Lower leg skin (tissue), 3 donors: ENCODE measurements around the gene RNH1.

ENCODE experiments used
- CTCF ChIP-seq, 3 donors: fragments of 450-650 bp; IDR thresholded peaks; one replicate each; pipeline ENCODE4 v1.5.1; 2016; ENCODE audit warnings: antibody characterized with exemption in 3 of 3, mild to moderate bottlenecking in 3 of 3, moderate library complexity in 2 of 3
- POLR2A ChIP-seq, 2 donors: fragments of 450-650 bp; IDR thresholded peaks; one replicate each; pipeline ENCODE4 v1.6.1; 2016 to 2017; ENCODE audit warnings: antibody characterized with exemption in 2 of 2, mild to moderate bottlenecking in 1 of 2, moderate library complexity in 1 of 2

DNA sequence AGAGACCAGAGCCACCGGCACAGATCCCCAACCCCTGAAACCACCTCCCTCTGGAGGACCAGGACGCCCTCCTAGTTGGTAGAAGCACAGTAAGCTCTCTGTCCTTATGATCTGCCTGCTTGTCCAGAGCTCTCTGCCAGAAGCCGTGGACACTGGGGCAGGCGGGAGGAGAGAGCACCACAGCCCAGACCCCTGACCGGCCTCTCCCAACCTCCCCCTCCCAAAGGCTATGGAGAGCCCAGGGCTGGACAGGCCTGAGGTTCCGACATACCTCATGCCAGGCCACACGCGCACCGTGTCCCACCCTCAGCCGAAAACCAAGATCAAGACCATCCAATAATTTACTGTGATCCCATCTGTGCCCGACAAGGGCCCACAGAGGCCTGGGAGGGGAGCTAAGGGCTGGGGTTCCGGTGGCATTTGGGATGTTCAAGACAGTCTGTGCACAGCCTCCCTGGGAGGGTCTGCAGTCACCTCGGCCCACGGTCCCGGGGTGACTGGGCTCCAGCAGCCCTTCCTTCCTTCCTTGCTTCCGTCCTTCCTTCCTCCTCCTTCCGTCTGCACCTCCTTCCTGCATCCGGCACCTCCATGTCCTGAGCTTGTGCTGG is 25.0 kb upstream of the RNH1 start:
- TF ChIP-seq POLR2A (IDR thresholded peaks at IDR 0.05) (no peak), CTCF (IDR thresholded peaks at IDR 0.05) (no peak)
